Neural cell (in vitro differentiated cells): Measurements from ENCODE around the gene SLC31A1. TPM values are rescaled to one million over a fixed set of nuclear protein-coding genes. Genes with fewer than 3 reads are reported as not detected.

ENCODE experiments used
- H2AFZ ChIP-seq: fragments of 200-600, 300-800 bp; sonication (generic), shearing (Covaris generic); 2 replicates; pipeline ENCODE4 v1.6.0; 2014; ENCODE audit warnings: low read depth, mild to moderate bottlenecking, antibody characterized with exemption, low read length, moderate library complexity
- H3F3A ChIP-seq: fragments of 200-600 bp; shearing (Covaris generic); 2 replicates; pipeline ENCODE4 v1.6.1; 2016; ENCODE audit warnings: mild to moderate bottlenecking, moderate library complexity, mixed read lengths, antibody characterized with exemption, low read length; ENCODE audit not compliant: insufficient read depth, poor library complexity, severe bottlenecking
- H3K27ac ChIP-seq: fragments of 200-600, 300-800 bp; sonication (generic), shearing (Covaris generic); 2 replicates; pipeline ENCODE4 v1.5.1; 2014; ENCODE audit warnings: mild to moderate bottlenecking, low read length, moderate library complexity
- H3K27me3 ChIP-seq: fragments of 300-800, 200-600 bp; sonication (generic), shearing (Covaris generic); 2 replicates; pipeline ENCODE4 v1.6.0; 2014; ENCODE audit warnings: mild to moderate bottlenecking, low read depth, low read length, moderate library complexity; ENCODE audit not compliant: insufficient read depth
- H3K36me3 ChIP-seq: fragments of 300-800, 200-600 bp; sonication (generic), shearing (Covaris generic); 2 replicates; pipeline ENCODE4 v1.5.1; 2014; ENCODE audit warnings: mild to moderate bottlenecking, antibody characterized with exemption, low read length, moderate library complexity; ENCODE audit not compliant: insufficient read depth
- H3K4me2 ChIP-seq: fragments of 300-800, 200-600 bp; sonication (generic), shearing (Covaris generic); 2 replicates; pipeline ENCODE4 v1.6.0; 2014; ENCODE audit warnings: mild to moderate bottlenecking, low read length
- H3K4me3 ChIP-seq: fragments of 300-800, 200-600 bp; sonication (generic), shearing (Covaris generic); 2 replicates; pipeline ENCODE4 v1.5.1; 2014; ENCODE audit warnings: mild to moderate bottlenecking, low read length, moderate library complexity
- H3K79me2 ChIP-seq: fragments of 200-600 bp; shearing (Covaris generic); replicated peaks from 2 replicates; pipeline ENCODE4 v1.6.0; 2014; ENCODE audit warnings: mild to moderate bottlenecking, low read length, moderate library complexity; ENCODE audit not compliant: insufficient read depth
- H3K9ac ChIP-seq: fragments of 300-800, 200-600 bp; sonication (generic), shearing (Covaris generic); 2 replicates; pipeline ENCODE4 v1.6.1; 2016; ENCODE audit warnings: mild to moderate bottlenecking, low read length, mixed read lengths
- H3K9me2 ChIP-seq: fragments of 200-600 bp; shearing (Covaris generic); 2 replicates; pipeline ENCODE4 v1.6.1; 2016; ENCODE audit warnings: mild to moderate bottlenecking, low read length, mixed read lengths; ENCODE audit not compliant: insufficient read depth
- H3K9me3 ChIP-seq: fragments of 200-600, 300-800 bp; sonication (generic), shearing (Covaris generic); 2 replicates; pipeline ENCODE4 v1.6.1; 2016; ENCODE audit warnings: mild to moderate bottlenecking, mixed run types, low read length, moderate library complexity, mixed read lengths
- H4K20me1 ChIP-seq: fragments of 200-600 bp; shearing (Covaris generic); 2 replicates; pipeline ENCODE4 v1.6.1; 2016; ENCODE audit warnings: mild to moderate bottlenecking, mixed run types; ENCODE audit not compliant: insufficient read depth
- CTCF ChIP-seq: fragments of 450-650 bp; IDR thresholded peaks from 2 replicates; pipeline ENCODE4 v1.5.1; 2014; ENCODE audit warnings: antibody characterized with exemption, mild to moderate bottlenecking, moderate library complexity; ENCODE audit not compliant: poor library complexity, severe bottlenecking
- EP300 ChIP-seq: fragments of 450-650 bp; conservative IDR thresholded peaks from 2 replicates; pipeline ENCODE4 v1.6.1; 2014; ENCODE audit warnings: antibody characterized with exemption, mild to moderate bottlenecking, moderate library complexity; ENCODE audit not compliant: poor library complexity, severe bottlenecking
- EZH2 ChIP-seq: fragments of 200-600, 300-800 bp; shearing (Covaris generic), sonication (generic); IDR thresholded peaks from 2 replicates; pipeline ENCODE4 v1.6.1; 2014; ENCODE audit warnings: antibody characterized with exemption, low read length, borderline replicate concordance, mild to moderate bottlenecking; ENCODE audit not compliant: insufficient read depth, poor library complexity, severe bottlenecking
- MXI1 ChIP-seq: fragments of 450-650 bp; conservative IDR thresholded peaks from 2 replicates; pipeline ENCODE4 v1.6.1; 2014; ENCODE audit warnings: antibody characterized with exemption, mild to moderate bottlenecking; ENCODE audit not compliant: poor library complexity, severe bottlenecking
- POLR2AphosphoS5 ChIP-seq: IDR thresholded peaks from 2 replicates; pipeline ENCODE4 v1.6.1; 2012
- RAD21 ChIP-seq: fragments of 450-650 bp; conservative IDR thresholded peaks from 2 replicates; pipeline ENCODE4 v1.6.1; 2014; ENCODE audit warnings: antibody characterized with exemption, mild to moderate bottlenecking, moderate library complexity
- REST ChIP-seq: IDR thresholded peaks from 2 replicates; pipeline ENCODE4 v1.6.1; 2012; ENCODE audit warnings: borderline replicate concordance
- SMC3 ChIP-seq: fragments of 450-650 bp; conservative IDR thresholded peaks from 2 replicates; pipeline ENCODE4 v1.6.1; 2014; ENCODE audit warnings: antibody characterized with exemption, mild to moderate bottlenecking, moderate library complexity; ENCODE audit not compliant: poor library complexity
- TAF1 ChIP-seq: IDR thresholded peaks from 2 replicates; pipeline ENCODE4 v1.6.1; 2012; ENCODE audit warnings: low read depth
- polyA plus RNA-seq: library from polyadenylated mRNA; depleted of rRNA; stranded (reverse); fragments of >200 nt; gene quantifications from 2 replicates; pipeline ENCODE4 v1.2.3, GENCODE V29; 2014

Gene SLC31A1
- polyA plus RNA-seq, 1 donor from 2014 or later = 7.4 TPM

DNA sequence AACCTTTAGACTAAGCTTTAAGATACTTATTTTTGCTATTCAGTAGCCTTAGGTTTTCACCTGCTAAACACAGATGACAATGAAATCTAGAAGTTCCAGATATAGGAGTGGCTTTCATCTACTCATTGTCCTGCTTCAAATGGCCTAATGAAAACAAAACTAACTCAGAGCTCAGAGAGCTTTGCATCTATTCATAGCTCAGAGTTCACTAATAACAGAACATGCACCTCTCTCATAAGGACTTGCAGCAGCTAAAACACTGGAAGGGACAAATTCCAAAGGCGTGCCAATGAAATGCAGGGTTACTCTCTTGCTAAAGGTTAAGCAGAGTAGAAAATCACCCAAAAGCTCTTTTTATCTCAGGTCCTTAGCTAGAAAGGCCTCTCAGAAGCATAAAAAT is 41.5 kb upstream of the SLC31A1 start:
- peaks cover 10% of the 10 kb centered on the region for H3K36me3 ChIP-seq
- no peaks in the 10 kb centered on the region for H4K20me1 ChIP-seq
- no peak overlapping the region for H2AFZ ChIP-seq
- no peak overlapping the region for H3K4me2 ChIP-seq
- H3K27me3 ChIP-seq = no peaks in the 10 kb centered on the region
- no peak for TF ChIP-seq POLR2AphosphoS5
- TF ChIP-seq REST = no peak
- TF ChIP-seq EP300 = no peak
- TF ChIP-seq MXI1 = no peak
- no peak for TF ChIP-seq EZH2
- no peak for TF ChIP-seq RAD21
- no peak for TF ChIP-seq CTCF
- TF ChIP-seq TAF1 = no peak
- TF ChIP-seq SMC3 = no peak
- no peak overlapping the region for H3K27ac ChIP-seq
- H3K9me3 ChIP-seq = no peaks in the 10 kb centered on the region
- no peaks in the 10 kb centered on the region for H3K79me2 ChIP-seq
- no peak overlapping the region for H3K4me3 ChIP-seq
- no peak overlapping the region for H3K9ac ChIP-seq
- H3F3A ChIP-seq = no peaks in the 10 kb centered on the region
- H3K9me2 ChIP-seq = no peaks in the 10 kb centered on the region

- Histone ChIP-seq H3K36me3 (peaks cover 10% of the 10 kb centered on the region), H3K4me2 (no peak overlapping the region), H3K4me3 (no peak overlapping the region), H3K79me2 (no peaks in the 10 kb centered on the region), H2AFZ (no peak overlapping the region), H3K9ac (no peak overlapping the region), H4K20me1 (no peaks in the 10 kb centered on the region), H3F3A (no peaks in the 10 kb centered on the region), H3K27me3 (no peaks in the 10 kb centered on the region), H3K9me3 (no peaks in the 10 kb centered on the region), H3K9me2 (no peaks in the 10 kb centered on the region), H3K27ac (no peak overlapping the region)
- TF ChIP-seq TAF1 (no peak), REST (no peak), CTCF (no peak), SMC3 (no peak), EZH2 (no peak), RAD21 (no peak), MXI1 (no peak), EP300 (no peak), POLR2AphosphoS5 (no peak)
Observed at GRCh38 chr9:113181165-113181564, 40.2 kb upstream of the SLC31A1 start.
